Measurements from ENCODE around the gene MMEL1. TPM values are rescaled to one million over a fixed set of nuclear protein-coding genes. Genes with fewer than 3 reads are reported as not detected.

The MMEL1 gene
- total and polyA plus RNA-seq, 3 donors from 2014 or later, result 17.2 to 36.4 (median 18.8) TPM

GRCh38 chr1:2544875-2545640 is 87.8 kb downstream of the MMEL1 start:
- H3K9me3 ChIP-seq, result no peaks in the 10 kb centered on the region
- no peaks in the 10 kb centered on the region for H3K27me3 ChIP-seq
- TF ChIP-seq POLR2A (IDR thresholded peaks at IDR 0.05), result no peak
- no peak for TF ChIP-seq CTCF (IDR thresholded peaks at IDR 0.05)
- H3K4me1 ChIP-seq, result peaks cover 59% of the 10 kb centered on the region
- H3K4me3 ChIP-seq, result no peak overlapping the region
- 57 to 80% methylated on average over 1 to 19 of the region's 19 CpGs for WGBS, 2 donors
- no peaks in the 10 kb centered on the region for H3K36me3 ChIP-seq (ENCODE audit: low read depth, missing control alignments)
- no peak for DNase-seq
- H3K27ac ChIP-seq, result peak overlapping the region; percentile 68 to 95
- intact Hi-C loops (cut with DNase I; ENCODE audit: low total_unique reads), result loop anchor here (5.0 kb wide), 1 partner anchor 133 kb away; the partner anchor contains the start of gene PEX10

GRCh38 chr1:2544093-2544874 is 88.5 kb downstream of the MMEL1 start:
- intact Hi-C loops (cut with DNase I; ENCODE audit: low total_unique reads), result no loop called here
- no peaks in the 10 kb centered on the region for H3K36me3 ChIP-seq (ENCODE audit: low read depth, missing control alignments)
- no peak overlapping the region for H3K4me3 ChIP-seq
- no peaks in the 10 kb centered on the region for H3K27me3 ChIP-seq
- no peaks in the 10 kb centered on the region for H3K9me3 ChIP-seq
- 40 to 58% methylated on average over 1 to 26 of the region's 26 CpGs for WGBS, 2 donors
- no peak for DNase-seq
- peak overlapping the region in 1 of 2 donors; percentile 24 for H3K27ac ChIP-seq
- H3K4me1 ChIP-seq, result peaks cover 58% of the 10 kb centered on the region
- TF ChIP-seq POLR2A (IDR thresholded peaks at IDR 0.05) (no peak), CTCF (IDR thresholded peaks at IDR 0.05) (no peak)

GRCh38 chr1:2543543-2544092 is 89.2 kb downstream of the MMEL1 start:
- intact Hi-C loops (cut with DNase I; ENCODE audit: low total_unique reads), result no loop called here
- Histone ChIP-seq H3K4me1 (peaks cover 53% of the 10 kb centered on the region), H3K9me3 (no peaks in the 10 kb centered on the region), H3K4me3 (no peak overlapping the region), H3K27me3 (no peaks in the 10 kb centered on the region), H3K36me3 (ENCODE audit: low read depth, missing control alignments) (no peaks in the 10 kb centered on the region), H3K27ac (no peak overlapping the region)
- 35 to 57% methylated on average over 4 to 21 of the region's 26 CpGs for WGBS, 2 donors
- TF ChIP-seq CTCF (IDR thresholded peaks at IDR 0.05) (no peak), POLR2A (IDR thresholded peaks at IDR 0.05) (no peak)
- no peak for DNase-seq

- no peak overlapping the region for H3K4me3 ChIP-seq
- DNase-seq, result no peak
- H3K36me3 ChIP-seq (ENCODE audit: low read depth, missing control alignments), result no peaks in the 10 kb centered on the region
- no peaks in the 10 kb centered on the region for H3K9me3 ChIP-seq
- peaks cover 42% of the 10 kb centered on the region for H3K4me1 ChIP-seq
- 81 to 92% methylated on average over 6 to 11 of the region's 11 CpGs for WGBS, 2 donors
- no peak overlapping the region for H3K27ac ChIP-seq
- TF ChIP-seq CTCF (IDR thresholded peaks at IDR 0.05) (no peak), POLR2A (IDR thresholded peaks at IDR 0.05) (no peak)
- H3K27me3 ChIP-seq, result no peaks in the 10 kb centered on the region
- intact Hi-C loops (cut with DNase I; ENCODE audit: low total_unique reads), result no loop called here
These were observed 90.4 kb downstream of the MMEL1 start for GRCh38 chr1:2542246-2542915.

All from testis (tissue), 3 donors.